Calu3 (cell line): ENCODE measurements around the gene LILRB3. TPM values are rescaled to one million over a fixed set of nuclear protein-coding genes. Genes with fewer than 3 reads are reported as not detected.
"Not testable (repeated sequence)": the region's sequence is repeated elsewhere in the genome, so short reads cannot be mapped to it uniquely, and the experiment has no call there.

ENCODE experiments used
- BruUV-seq: library from RNA; stranded (reverse); fragments of 400-500 nt; replicated peaks from 2 replicates; lab custom pipeline; 2021; lab: Mats Ljungman, UMichigan
- CTCF ChIA-PET: fragments of 300-600 bp; sonication (Branson Sonifier 250); formaldehyde crosslinking; loops from one replicate; lab custom pipeline; 2022; ENCODE audit warnings: antibody characterized with exemption; lab: Charles Lee
- DNase-seq: peaks from one replicate; pipeline ENCODE4 v3.0.0; 2022
- H3K27ac Mint-ChIP-seq: one replicate; pipeline ENCODE4 v1.8.0; 2022; ENCODE audit warnings: mixed read lengths; ENCODE audit not compliant: unreplicated experiment
- H3K27me3 Mint-ChIP-seq: one replicate; pipeline ENCODE4 v1.8.0; 2022; ENCODE audit warnings: mixed read lengths; ENCODE audit not compliant: unreplicated experiment
- H3K36me3 Mint-ChIP-seq: one replicate; pipeline ENCODE4 v1.8.0; 2022; ENCODE audit warnings: mild to moderate bottlenecking, moderate library complexity, mixed read lengths; ENCODE audit not compliant: insufficient read depth, unreplicated experiment
- H3K4me1 Mint-ChIP-seq: one replicate; pipeline ENCODE4 v1.8.0; 2022; ENCODE audit warnings: mild to moderate bottlenecking, low read depth, mixed read lengths; ENCODE audit not compliant: unreplicated experiment
- H3K4me3 Mint-ChIP-seq: one replicate; pipeline ENCODE4 v1.8.0; 2022; ENCODE audit warnings: mild to moderate bottlenecking, low read depth, moderate library complexity, mixed read lengths; ENCODE audit not compliant: unreplicated experiment
- H3K9me3 Mint-ChIP-seq: one replicate; pipeline ENCODE4 v1.8.0; 2022; ENCODE audit warnings: low read depth, mixed read lengths; ENCODE audit not compliant: unreplicated experiment
- intact Hi-C: fragments of 100-400 bp; cut with micrococcal nuclease; formaldehyde crosslinking; loops from one replicate; pipeline ENCODE4 v1.10.0; 2022; ENCODE audit not compliant: unreplicated experiment
- total RNA-seq: library from RNA; stranded (reverse); gene quantifications from 2 replicates; pipeline ENCODE4 v1.2.3, GENCODE V29; 2022
- TF ChIP-seq, protein P1 (sequence below): fragments of 200-600 bp; IDR thresholded peaks from one replicate; pipeline ENCODE4 v1.8.0; 2022; ENCODE audit warnings: antibody characterized with exemption; ENCODE audit not compliant: unreplicated experiment

Gene LILRB3
- total RNA-seq, 1 experiment from 2014 or later, result not detected

DNA sequence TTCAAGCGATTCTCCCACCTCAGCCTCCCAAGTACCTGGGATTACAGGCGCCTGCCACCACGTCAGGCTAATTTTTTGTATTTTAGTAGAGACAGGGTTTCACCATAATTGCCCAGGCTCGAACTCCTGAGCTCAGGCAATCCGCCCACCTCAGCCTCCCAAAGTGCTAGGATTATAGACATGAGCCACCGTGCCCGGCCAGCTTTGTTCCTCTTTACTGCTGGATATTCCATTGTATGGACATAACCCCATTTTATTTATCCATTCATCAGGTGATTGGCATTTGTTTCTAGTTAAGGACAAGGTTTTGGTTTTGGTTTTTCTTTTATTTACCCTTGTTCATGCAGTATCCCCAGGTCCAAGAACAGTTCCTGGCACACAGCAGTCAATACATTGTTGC, 26.3 kb downstream of the LILRB3 start:
- BruUV-seq, result no TSS peak
- H3K4me1 Mint-ChIP-seq, result peaks cover 11% of the 10 kb centered on the region
- H3K4me3 Mint-ChIP-seq, result no peak overlapping the region
- DNase-seq, result no peak
- peaks cover 72% of the 10 kb centered on the region for H3K36me3 Mint-ChIP-seq
- no peak overlapping the region for H3K27ac Mint-ChIP-seq
- intact Hi-C loops, result no loop called here
- no peaks in the 10 kb centered on the region for H3K27me3 Mint-ChIP-seq
- CTCF ChIA-PET, result no interaction called here
- H3K9me3 Mint-ChIP-seq, result no peaks in the 10 kb centered on the region
- TF ChIP-seq, protein P1, sequence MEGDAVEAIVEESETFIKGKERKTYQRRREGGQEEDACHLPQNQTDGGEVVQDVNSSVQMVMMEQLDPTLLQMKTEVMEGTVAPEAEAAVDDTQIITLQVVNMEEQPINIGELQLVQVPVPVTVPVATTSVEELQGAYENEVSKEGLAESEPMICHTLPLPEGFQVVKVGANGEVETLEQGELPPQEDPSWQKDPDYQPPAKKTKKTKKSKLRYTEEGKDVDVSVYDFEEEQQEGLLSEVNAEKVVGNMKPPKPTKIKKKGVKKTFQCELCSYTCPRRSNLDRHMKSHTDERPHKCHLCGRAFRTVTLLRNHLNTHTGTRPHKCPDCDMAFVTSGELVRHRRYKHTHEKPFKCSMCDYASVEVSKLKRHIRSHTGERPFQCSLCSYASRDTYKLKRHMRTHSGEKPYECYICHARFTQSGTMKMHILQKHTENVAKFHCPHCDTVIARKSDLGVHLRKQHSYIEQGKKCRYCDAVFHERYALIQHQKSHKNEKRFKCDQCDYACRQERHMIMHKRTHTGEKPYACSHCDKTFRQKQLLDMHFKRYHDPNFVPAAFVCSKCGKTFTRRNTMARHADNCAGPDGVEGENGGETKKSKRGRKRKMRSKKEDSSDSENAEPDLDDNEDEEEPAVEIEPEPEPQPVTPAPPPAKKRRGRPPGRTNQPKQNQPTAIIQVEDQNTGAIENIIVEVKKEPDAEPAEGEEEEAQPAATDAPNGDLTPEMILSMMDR, result no peak

DNA sequence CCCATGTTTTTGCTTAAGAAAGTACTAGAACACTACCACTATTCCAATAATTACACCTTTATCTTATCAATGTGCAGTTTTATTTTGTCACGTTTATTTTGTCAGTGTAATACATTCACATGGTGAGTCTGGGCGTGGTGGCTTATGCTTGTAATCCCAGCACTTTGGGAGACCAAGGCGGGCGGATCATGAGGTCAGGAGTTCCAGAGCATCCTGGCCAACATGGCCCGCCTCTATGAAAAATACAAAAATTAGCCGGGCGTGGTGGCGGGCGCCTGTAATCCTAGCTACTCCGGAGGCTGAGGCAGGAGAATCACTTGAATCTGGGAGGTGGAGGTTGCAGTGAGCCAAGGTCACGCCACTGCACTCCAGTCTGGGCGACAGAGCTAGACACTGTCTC, 28.3 kb downstream of the LILRB3 start:
- DNase-seq, H3K9me3 Mint-ChIP-seq, CTCF ChIA-PET, intact Hi-C loops, H3K4me3 Mint-ChIP-seq, H3K27ac Mint-ChIP-seq, BruUV-seq, H3K27me3 Mint-ChIP-seq: not testable (repeated sequence)
- Mint-ChIP-seq H3K36me3 (peaks cover 72% of the 10 kb centered on the region), H3K4me1 (peaks cover 11% of the 10 kb centered on the region)

DNA sequence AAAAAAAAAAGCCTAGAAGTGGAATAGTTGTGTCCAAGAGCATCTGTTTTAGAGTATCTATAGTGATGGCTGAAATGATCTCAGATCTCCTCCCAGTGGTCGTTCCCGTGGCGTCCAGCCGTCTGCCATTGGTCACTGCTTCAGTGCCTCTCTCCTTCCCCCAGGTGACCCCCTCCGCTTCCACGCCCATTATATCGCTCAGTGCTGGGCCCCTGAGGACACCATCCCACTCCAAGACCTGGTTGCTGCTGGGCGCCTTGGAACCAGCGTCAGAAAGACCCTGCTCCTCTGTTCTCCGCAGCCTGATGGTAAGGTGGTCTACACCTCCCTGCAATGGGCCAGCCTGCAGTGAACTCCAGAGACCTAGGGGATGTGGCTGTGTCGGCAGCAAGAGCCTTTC, 29.8 kb downstream of the LILRB3 start:
- peak overlapping the region; percentile 13 for H3K4me3 Mint-ChIP-seq

DNA sequence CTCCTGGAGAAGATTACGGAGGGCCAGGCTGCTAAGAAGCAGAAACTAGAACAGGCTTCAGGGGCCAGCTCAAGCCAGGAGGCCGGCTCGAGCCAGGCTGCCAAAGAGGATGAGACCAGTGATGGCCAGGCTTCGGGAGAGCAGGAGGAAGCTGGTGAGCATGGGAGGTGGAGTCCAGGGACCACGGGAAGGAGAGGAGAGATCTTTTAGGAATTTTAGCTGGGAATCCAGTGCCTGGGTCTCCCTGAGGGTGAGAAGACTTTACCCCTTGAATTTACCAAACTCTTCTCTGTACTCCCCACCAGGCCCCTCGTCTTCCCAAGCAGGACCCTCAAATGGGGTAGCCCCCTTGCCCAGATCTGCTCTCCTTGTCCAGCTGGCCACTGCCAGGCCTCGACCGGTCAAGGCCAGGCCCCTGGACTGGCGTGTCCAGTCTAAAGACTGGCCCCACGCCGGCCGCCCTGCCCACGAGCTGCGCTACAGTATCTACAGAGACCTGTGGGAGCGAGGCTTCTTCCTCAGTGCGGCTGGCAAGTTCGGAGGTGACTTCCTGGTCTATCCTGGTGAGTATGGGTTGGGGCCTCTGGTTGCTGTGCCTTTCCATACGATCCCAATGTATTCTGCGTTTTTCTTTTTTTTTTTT, 30.9 kb downstream of the LILRB3 start:
- peaks cover 23% of the 10 kb centered on the region for H3K4me1 Mint-ChIP-seq
- TF ChIP-seq, protein P1, result no peak
- BruUV-seq, result no TSS peak
- peak overlapping the region; percentile 82 for H3K4me3 Mint-ChIP-seq
- H3K27ac Mint-ChIP-seq, result peak overlapping the region; percentile 93
- intact Hi-C loops, result loop anchor here (1.0 kb wide), 1 partner anchor 8 kb away; the partner anchor contains the start of gene RPS9
- H3K9me3 Mint-ChIP-seq, result no peaks in the 10 kb centered on the region
- CTCF ChIA-PET, result interaction anchor here (0.6 to 1.8 kb wide), 5 partner anchors 13 to 399 kb away, joined by 3 to 8 read pairs (median 4); partner anchors contain the start of gene TMC4
- no peak for DNase-seq
- H3K27me3 Mint-ChIP-seq, result no peaks in the 10 kb centered on the region
- H3K36me3 Mint-ChIP-seq, result peaks cover 86% of the 10 kb centered on the region

More for the DNA sequence above, 29.8 kb downstream of the LILRB3 start:
- H3K36me3 Mint-ChIP-seq, result peaks cover 80% of the 10 kb centered on the region
- CTCF ChIA-PET, result no interaction called here
- peaks cover 12% of the 10 kb centered on the region for H3K4me1 Mint-ChIP-seq
- no peak overlapping the region for H3K27ac Mint-ChIP-seq
- TF ChIP-seq, protein P1, result no peak
- no peaks in the 10 kb centered on the region for H3K27me3 Mint-ChIP-seq
- DNase-seq, result no peak
- H3K9me3 Mint-ChIP-seq, result no peaks in the 10 kb centered on the region
- intact Hi-C loops, result no loop called here
- BruUV-seq, result no TSS peak
